PFSK-1 (cell line): Measurements from ENCODE around the gene SLC8A1.

ENCODE experiments used
- POLR2AphosphoS5 ChIP-seq: IDR thresholded peaks from 2 replicates; pipeline ENCODE4 v1.6.1; 2012; ENCODE audit warnings: low read depth, mild to moderate bottlenecking, control low read depth, low read length, moderate library complexity
- REST ChIP-seq, 2 experiments: IDR thresholded peaks; 2 replicates each; pipeline versions ENCODE4 v1.6.1 to v1.8.0; 2011 to 2012; ENCODE audit warnings: low read depth in 2 of 2, low read length in 2 of 2, control low read depth in 1 of 2, inconsistent platforms in 1 of 2, mild to moderate bottlenecking in 1 of 2, moderate library complexity in 1 of 2; ENCODE audit not compliant: insufficient read depth in 1 of 2
- TAF1 ChIP-seq: IDR thresholded peaks from 2 replicates; pipeline ENCODE4 v1.6.1; 2012; ENCODE audit warnings: low read length, control low read depth, borderline replicate concordance; ENCODE audit not compliant: insufficient read depth

GRCh38 chr2:40173276-40173675 lies 278.6 kb downstream of the SLC8A1 start:
- no peak for TF ChIP-seq TAF1
- no peak for TF ChIP-seq REST (IDR thresholded peaks at IDR 0.05; ENCODE audit: insufficient read depth in 1 of 2, low read depth in 2 of 2, low read length in 2 of 2)
- no peak for TF ChIP-seq POLR2AphosphoS5
